Breast epithelium (tissue), 3 donors: ENCODE results near the gene RCAN3.

Experiments
- CTCF ChIP-seq, 3 donors: fragments of 450-650 bp; IDR thresholded peaks; one replicate each; pipeline ENCODE4 v1.5.1; 2016 to 2017; ENCODE audit warnings: antibody characterized with exemption in 3 of 3, mild to moderate bottlenecking in 3 of 3, moderate library complexity in 3 of 3
- POLR2AphosphoS5 ChIP-seq, 3 donors: sonication (generic); formaldehyde crosslinking; IDR thresholded peaks; one replicate each; pipeline ENCODE4 v1.6.1; 2017; ENCODE audit warnings: antibody characterized with exemption in 3 of 3

GRCh38 chr1:24463776-24464735 lies 38.6 kb upstream of the RCAN3 start:
- TF ChIP-seq POLR2AphosphoS5 (IDR thresholded peaks at IDR 0.05) (no peak), CTCF (IDR thresholded peaks at IDR 0.05) (no peak)
